ENCODE results near the gene OSBPL3.
"Not testable (repeated sequence)": the region's sequence is repeated elsewhere in the genome, so short reads cannot be mapped to it uniquely, and the experiment has no call there.

DNA sequence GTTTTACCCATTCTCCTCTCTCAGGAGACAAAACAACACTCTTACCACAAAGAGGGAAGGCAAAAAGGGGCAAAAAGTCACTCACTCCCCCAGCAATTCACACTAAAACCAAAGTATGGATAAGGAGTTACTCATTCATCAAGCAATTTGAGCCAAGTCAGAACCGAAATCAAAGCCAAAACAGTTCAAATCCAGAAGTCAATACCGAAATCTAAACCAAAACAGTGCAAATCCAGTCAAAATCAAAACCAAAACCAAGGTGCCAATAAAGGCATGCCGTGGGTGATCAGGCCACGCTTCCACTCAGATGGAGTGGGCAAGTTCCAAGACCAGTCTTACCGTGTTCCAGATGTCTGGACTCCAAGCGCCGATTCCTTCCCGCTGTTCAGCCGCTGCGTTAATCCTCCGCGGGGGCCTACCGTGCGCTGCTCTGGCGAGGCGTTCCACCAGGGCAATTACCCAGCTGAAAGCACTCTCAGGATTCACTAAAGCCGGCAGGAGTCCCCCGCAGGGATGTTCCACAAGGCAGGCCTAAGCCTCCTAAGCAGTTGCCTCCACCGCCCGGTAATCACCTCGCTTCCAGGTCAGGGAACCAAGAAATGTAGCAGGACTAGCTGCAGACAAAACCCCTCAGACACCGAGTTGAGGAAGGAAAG is 185.1 kb downstream of the OSBPL3 start:
- TF ChIP-seq, protein P1, sequence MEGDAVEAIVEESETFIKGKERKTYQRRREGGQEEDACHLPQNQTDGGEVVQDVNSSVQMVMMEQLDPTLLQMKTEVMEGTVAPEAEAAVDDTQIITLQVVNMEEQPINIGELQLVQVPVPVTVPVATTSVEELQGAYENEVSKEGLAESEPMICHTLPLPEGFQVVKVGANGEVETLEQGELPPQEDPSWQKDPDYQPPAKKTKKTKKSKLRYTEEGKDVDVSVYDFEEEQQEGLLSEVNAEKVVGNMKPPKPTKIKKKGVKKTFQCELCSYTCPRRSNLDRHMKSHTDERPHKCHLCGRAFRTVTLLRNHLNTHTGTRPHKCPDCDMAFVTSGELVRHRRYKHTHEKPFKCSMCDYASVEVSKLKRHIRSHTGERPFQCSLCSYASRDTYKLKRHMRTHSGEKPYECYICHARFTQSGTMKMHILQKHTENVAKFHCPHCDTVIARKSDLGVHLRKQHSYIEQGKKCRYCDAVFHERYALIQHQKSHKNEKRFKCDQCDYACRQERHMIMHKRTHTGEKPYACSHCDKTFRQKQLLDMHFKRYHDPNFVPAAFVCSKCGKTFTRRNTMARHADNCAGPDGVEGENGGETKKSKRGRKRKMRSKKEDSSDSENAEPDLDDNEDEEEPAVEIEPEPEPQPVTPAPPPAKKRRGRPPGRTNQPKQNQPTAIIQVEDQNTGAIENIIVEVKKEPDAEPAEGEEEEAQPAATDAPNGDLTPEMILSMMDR (IDR thresholded peaks at IDR 0.05; ENCODE audit: low read depth, low read length) = not testable (repeated sequence)
- TF ChIP-seq POLR2A (IDR thresholded peaks at IDR 0.05; ENCODE audit: extremely low read depth, insufficient read length); MYC (IDR thresholded peaks at IDR 0.05; ENCODE audit: low read depth, low read length): not testable (repeated sequence)
- TF ChIP-seq, protein P2, sequence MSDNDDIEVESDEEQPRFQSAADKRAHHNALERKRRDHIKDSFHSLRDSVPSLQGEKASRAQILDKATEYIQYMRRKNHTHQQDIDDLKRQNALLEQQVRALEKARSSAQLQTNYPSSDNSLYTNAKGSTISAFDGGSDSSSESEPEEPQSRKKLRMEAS (IDR thresholded peaks at IDR 0.05; ENCODE audit: low read depth, low read length) = not testable (repeated sequence)
